ENCODE data around the gene PXDN. TPM values are rescaled to one million over a fixed set of nuclear protein-coding genes. Genes with fewer than 3 reads are reported as not detected.

Gene PXDN
- total and polyA plus RNA-seq, 9 of the 15 experiments (the other 6 are each of a cell fraction or from before 2014, with no cell fraction given): 0.49 TPM; not detected in 8

DNA sequence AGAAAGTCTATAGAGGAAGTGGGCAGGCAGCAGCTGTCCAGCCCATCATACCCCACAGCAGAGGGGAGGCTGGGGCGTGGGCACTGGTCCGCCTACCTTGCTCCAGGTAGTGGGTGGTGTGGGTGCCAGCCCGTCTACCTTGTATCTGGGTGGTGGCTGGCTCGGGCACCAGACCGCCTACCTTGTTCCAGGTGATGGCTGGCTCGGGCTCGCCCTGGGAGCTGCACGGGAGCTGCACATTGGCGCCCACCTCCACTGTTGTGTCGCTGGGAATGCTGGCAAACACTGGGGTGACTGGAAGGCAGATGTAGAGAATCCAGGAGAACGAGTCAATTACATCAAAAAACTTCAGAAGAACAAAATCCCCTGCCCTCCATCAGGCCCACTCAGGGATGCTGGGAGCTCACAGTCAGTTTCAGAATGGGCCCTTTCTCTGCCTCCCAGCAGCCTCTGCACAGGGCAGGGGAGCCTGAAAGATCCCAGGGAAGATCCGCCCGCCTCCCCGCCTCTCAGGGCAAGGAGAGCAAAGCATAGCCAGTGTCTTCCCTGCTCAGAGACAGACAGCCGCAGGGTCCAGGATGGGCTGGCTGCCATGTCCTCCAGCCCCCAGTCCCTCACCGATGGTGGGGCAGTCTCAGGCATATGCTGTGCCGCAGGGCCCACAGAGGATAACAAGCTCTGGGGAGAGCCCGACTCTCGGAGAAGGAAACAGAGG lies 82.3 kb downstream of the PXDN start:
- Histone ChIP-seq H3K9me3 (replicated peaks; ENCODE audit: control insufficient read depth, insufficient read depth, low read depth, low read length) (no peaks in the 10 kb centered on the region), H2AFZ (ENCODE audit: low read depth, low read length) (no peak overlapping the region), H3K4me2 (ENCODE audit: insufficient read depth, low read length) (no peak overlapping the region), H3K4me3 (no peak overlapping the region), H3K9ac (ENCODE audit: insufficient read depth in 1 of 2, low read depth in 2 of 2, low read length in 2 of 2) (no peak overlapping the region), H3K79me2 (ENCODE audit: control insufficient read depth, insufficient read depth, low read length) (no peaks in the 10 kb centered on the region), H3K4me1 (replicated peaks in 1 of 2; ENCODE audit: control insufficient read depth in 2 of 2, insufficient read depth in 2 of 2, low read length in 2 of 2) (no peaks in the 10 kb centered on the region), H3K27me3 (ENCODE audit: control insufficient read depth in 2 of 2, insufficient read depth in 2 of 2, low read length in 2 of 2) (peaks cover 21 to 57% of the 10 kb centered on the region in 2 experiments), H4K20me1 (replicated peaks; ENCODE audit: control insufficient read depth, insufficient read depth, low read length) (no peaks in the 10 kb centered on the region; the same call in 1 of the 2 replicates), H3K9me1 (ENCODE audit: control insufficient read depth, insufficient read depth, low read length) (no peaks in the 10 kb centered on the region), H3K27ac (ENCODE audit: extremely low read depth, low read depth, low read length) (no peak overlapping the region), H3K36me3 (ENCODE audit: control insufficient read depth, insufficient read depth, low read length) (no peaks in the 10 kb centered on the region)
- DNase-seq (ENCODE audit: extremely low read depth in 1 of 4, low spot score in 3 of 4): no peak
- TF ChIP-seq DDX20 (tag; IDR thresholded peaks at IDR 0.05; ENCODE audit: low read depth) (no peak), ZNF780A (CRISPR knock-in tag; IDR thresholded peaks at IDR 0.05) (no peak), PPARD (CRISPR knock-in tag; IDR thresholded peaks at IDR 0.05) (no peak), ZNF347 (CRISPR knock-in tag; IDR thresholded peaks at IDR 0.05; ENCODE audit: low read depth) (no peak)
- TF ChIP-seq, protein P1, sequence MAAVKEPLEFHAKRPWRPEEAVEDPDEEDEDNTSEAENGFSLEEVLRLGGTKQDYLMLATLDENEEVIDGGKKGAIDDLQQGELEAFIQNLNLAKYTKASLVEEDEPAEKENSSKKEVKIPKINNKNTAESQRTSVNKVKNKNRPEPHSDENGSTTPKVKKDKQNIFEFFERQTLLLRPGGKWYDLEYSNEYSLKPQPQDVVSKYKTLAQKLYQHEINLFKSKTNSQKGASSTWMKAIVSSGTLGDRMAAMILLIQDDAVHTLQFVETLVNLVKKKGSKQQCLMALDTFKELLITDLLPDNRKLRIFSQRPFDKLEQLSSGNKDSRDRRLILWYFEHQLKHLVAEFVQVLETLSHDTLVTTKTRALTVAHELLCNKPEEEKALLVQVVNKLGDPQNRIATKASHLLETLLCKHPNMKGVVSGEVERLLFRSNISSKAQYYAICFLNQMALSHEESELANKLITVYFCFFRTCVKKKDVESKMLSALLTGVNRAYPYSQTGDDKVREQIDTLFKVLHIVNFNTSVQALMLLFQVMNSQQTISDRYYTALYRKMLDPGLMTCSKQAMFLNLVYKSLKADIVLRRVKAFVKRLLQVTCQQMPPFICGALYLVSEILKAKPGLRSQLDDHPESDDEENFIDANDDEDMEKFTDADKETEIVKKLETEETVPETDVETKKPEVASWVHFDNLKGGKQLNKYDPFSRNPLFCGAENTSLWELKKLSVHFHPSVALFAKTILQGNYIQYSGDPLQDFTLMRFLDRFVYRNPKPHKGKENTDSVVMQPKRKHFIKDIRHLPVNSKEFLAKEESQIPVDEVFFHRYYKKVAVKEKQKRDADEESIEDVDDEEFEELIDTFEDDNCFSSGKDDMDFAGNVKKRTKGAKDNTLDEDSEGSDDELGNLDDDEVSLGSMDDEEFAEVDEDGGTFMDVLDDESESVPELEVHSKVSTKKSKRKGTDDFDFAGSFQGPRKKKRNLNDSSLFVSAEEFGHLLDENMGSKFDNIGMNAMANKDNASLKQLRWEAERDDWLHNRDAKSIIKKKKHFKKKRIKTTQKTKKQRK (IDR thresholded peaks at IDR 0.05; ENCODE audit: borderline replicate concordance, low read depth, low read length): no peak
- TF ChIP-seq, protein P2, sequence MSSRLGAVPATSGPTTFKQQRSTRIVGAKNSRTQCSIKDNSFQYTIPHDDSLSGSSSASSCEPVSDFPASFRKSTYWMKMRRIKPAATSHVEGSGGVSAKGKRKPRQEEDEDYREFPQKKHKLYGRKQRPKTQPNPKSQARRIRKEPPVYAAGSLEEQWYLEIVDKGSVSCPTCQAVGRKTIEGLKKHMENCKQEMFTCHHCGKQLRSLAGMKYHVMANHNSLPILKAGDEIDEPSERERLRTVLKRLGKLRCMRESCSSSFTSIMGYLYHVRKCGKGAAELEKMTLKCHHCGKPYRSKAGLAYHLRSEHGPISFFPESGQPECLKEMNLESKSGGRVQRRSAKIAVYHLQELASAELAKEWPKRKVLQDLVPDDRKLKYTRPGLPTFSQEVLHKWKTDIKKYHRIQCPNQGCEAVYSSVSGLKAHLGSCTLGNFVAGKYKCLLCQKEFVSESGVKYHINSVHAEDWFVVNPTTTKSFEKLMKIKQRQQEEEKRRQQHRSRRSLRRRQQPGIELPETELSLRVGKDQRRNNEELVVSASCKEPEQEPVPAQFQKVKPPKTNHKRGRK (tag; IDR thresholded peaks at IDR 0.05): no peak
- ATAC-seq: no peak
- in situ Hi-C loops (cut with MboI) (no loop called here), intact Hi-C loops (cut with micrococcal nuclease) (no loop called here)
- BruUV-seq (replicated peaks): no TSS peak
- CTCF ChIA-PET (ENCODE audit: low intra/inter-chr PET ratio): no interaction called here
- POLR2A ChIA-PET: no interaction called here
- FAIRE-seq: no peak
- 1% methylated on average over 16 of the region's 19 CpGs for WGBS (ENCODE audit: insufficient coverage, low coverage, missing lambda C conversion rate)

All from K562 (cell line).